Mesendoderm (in vitro differentiated cells): ENCODE measurements around the gene MLLT6.

ENCODE experiments used
- DNase-seq: peaks from one replicate; pipeline ENCODE4 v3.0.0; 2013
- H2AK5ac ChIP-seq: 2 replicates; pipeline ENCODE4 v1.6.1; 2013; ENCODE audit warnings: low read length, inconsistent platforms
- H2BK120ac ChIP-seq: 2 replicates; pipeline ENCODE4 v1.6.1; 2013; ENCODE audit warnings: low read depth, mild to moderate bottlenecking, low read length, moderate library complexity, mixed read lengths
- H2BK15ac ChIP-seq: replicated peaks from 2 replicates; pipeline ENCODE4 v1.6.1; 2013; ENCODE audit warnings: low read depth, mild to moderate bottlenecking, moderate library complexity
- H2BK5ac ChIP-seq: 2 replicates; pipeline ENCODE4 v1.6.1; 2013; ENCODE audit warnings: low read length, inconsistent platforms
- H3K18ac ChIP-seq: 2 replicates; pipeline ENCODE4 v1.6.1; 2013; ENCODE audit warnings: mild to moderate bottlenecking, low read length, mixed read lengths
- H3K23ac ChIP-seq: one replicate; pipeline ENCODE4 v1.6.1; 2013; ENCODE audit warnings: low read length
- H3K27ac ChIP-seq: 2 replicates; pipeline ENCODE4 v1.5.1; 2013; ENCODE audit warnings: low read depth, mild to moderate bottlenecking, inconsistent platforms, low read length, moderate library complexity
- H3K27me3 ChIP-seq: 2 replicates; pipeline ENCODE4 v1.6.1; 2013; ENCODE audit warnings: low read length, control low read depth, mild to moderate bottlenecking, inconsistent platforms; ENCODE audit not compliant: insufficient read depth, poor library complexity
- H3K36me3 ChIP-seq: 2 replicates; pipeline ENCODE4 v1.6.1; 2013; ENCODE audit warnings: low read length, inconsistent platforms; ENCODE audit not compliant: control insufficient read depth, insufficient read depth
- H3K4ac ChIP-seq: one replicate; pipeline ENCODE4 v1.6.1; 2013; ENCODE audit warnings: low read depth, mild to moderate bottlenecking, low read length, moderate library complexity
- H3K4me1 ChIP-seq: 2 replicates; pipeline ENCODE4 v1.6.1; 2013; ENCODE audit warnings: low read depth, low read length, inconsistent platforms; ENCODE audit not compliant: control insufficient read depth
- H3K4me2 ChIP-seq: 2 replicates; pipeline ENCODE4 v1.6.1; 2013; ENCODE audit warnings: low read length
- H3K4me3 ChIP-seq: 2 replicates; pipeline ENCODE4 v1.5.1; 2013; ENCODE audit warnings: mild to moderate bottlenecking, low read length
- H3K56ac ChIP-seq: one replicate; pipeline ENCODE4 v1.6.1; 2013; ENCODE audit warnings: low read length
- H3K79me1 ChIP-seq: 2 replicates; pipeline ENCODE4 v1.6.1; 2013; ENCODE audit warnings: low read length, inconsistent platforms
- H3K79me2 ChIP-seq: 2 replicates; pipeline ENCODE4 v1.6.1; 2013; ENCODE audit warnings: mild to moderate bottlenecking, low read length; ENCODE audit not compliant: control insufficient read depth, insufficient read depth
- H3K9ac ChIP-seq: 2 replicates; pipeline ENCODE4 v1.6.1; 2013; ENCODE audit warnings: low read length, inconsistent platforms
- H4K5ac ChIP-seq: one replicate; pipeline ENCODE4 v1.6.1; 2013; ENCODE audit warnings: low read length
- H4K8ac ChIP-seq: one replicate; pipeline ENCODE4 v1.6.1; 2013; ENCODE audit warnings: low read depth, mild to moderate bottlenecking, control low read depth, low read length, moderate library complexity
- whole genome bisulfite sequencing: extraction: QIAGEN DNeasy Blood & Tissue Kit; methylation state at CpG from one replicate; pipeline ENCODE4 v1.1.7; 2013; ENCODE audit warnings: low lambda C conversion rate, missing lambda C conversion rate; ENCODE audit not compliant: insufficient coverage; ENCODE audit errors: extremely low coverage; 5-methylcytosine and 5-hydroxymethylcytosine counted together

MLLT6 gene

GRCh38 chr17:38740044-38740443, 35.0 kb downstream of the MLLT6 start:
- Histone ChIP-seq H3K4ac (no peak overlapping the region), H2BK15ac (no peak overlapping the region), H3K18ac (no peak overlapping the region), H3K4me2 (no peak overlapping the region), H3K56ac (no peak overlapping the region), H2BK120ac (no peak overlapping the region), H3K27ac (no peak overlapping the region), H3K4me1 (peaks cover 4% of the 10 kb centered on the region), H2BK5ac (no peak overlapping the region), H4K5ac (no peak overlapping the region), H3K9ac (no peak overlapping the region), H2AK5ac (no peak overlapping the region), H3K79me1 (peaks cover 22% of the 10 kb centered on the region), H3K36me3 (peaks cover 14% of the 10 kb centered on the region), H4K8ac (no peak overlapping the region), H3K4me3 (no peak overlapping the region), H3K79me2 (peaks cover 50% of the 10 kb centered on the region), H3K27me3 (no peaks in the 10 kb centered on the region), H3K23ac (no peak overlapping the region)
- no CpG with 5 or more reads among the region's 19 CpGs for WGBS
- DNase-seq, result no peak

- H3K4me1 ChIP-seq, result peaks cover 8% of the 10 kb centered on the region
- H3K27ac ChIP-seq, result no peak overlapping the region
- H3K79me1 ChIP-seq, result peaks cover 22% of the 10 kb centered on the region
- H3K23ac ChIP-seq, result no peak overlapping the region
- no peak overlapping the region for H3K56ac ChIP-seq
- H3K9ac ChIP-seq, result no peak overlapping the region
- H3K4ac ChIP-seq, result no peak overlapping the region
- no peak overlapping the region for H2BK15ac ChIP-seq
- H2AK5ac ChIP-seq, result no peak overlapping the region
- WGBS, result no CpG with 5 or more reads among the region's 4 CpGs
- no peak overlapping the region for H4K8ac ChIP-seq
- H3K4me2 ChIP-seq, result no peak overlapping the region
- no peak overlapping the region for H4K5ac ChIP-seq
- no peak overlapping the region for H2BK5ac ChIP-seq
- no peak overlapping the region for H3K4me3 ChIP-seq
- H2BK120ac ChIP-seq, result no peak overlapping the region
- DNase-seq, result no peak
- H3K27me3 ChIP-seq, result no peaks in the 10 kb centered on the region
- H3K18ac ChIP-seq, result no peak overlapping the region
- peaks cover 12% of the 10 kb centered on the region for H3K36me3 ChIP-seq
- H3K79me2 ChIP-seq, result peaks cover 57% of the 10 kb centered on the region
These were observed 35.7 kb downstream of the MLLT6 start for GRCh38 chr17:38740806-38741205.

GRCh38 chr17:38741461-38741860, 36.4 kb downstream of the MLLT6 start:
- Histone ChIP-seq H4K8ac (no peak overlapping the region), H3K4me1 (peaks cover 14% of the 10 kb centered on the region), H2BK5ac (no peak overlapping the region), H3K18ac (no peak overlapping the region), H3K9ac (no peak overlapping the region), H3K56ac (no peak overlapping the region), H3K4me3 (no peak overlapping the region), H2BK15ac (no peak overlapping the region), H3K36me3 (peaks cover 10% of the 10 kb centered on the region), H2AK5ac (no peak overlapping the region), H3K79me2 (peaks cover 64% of the 10 kb centered on the region), H3K4me2 (no peak overlapping the region), H3K4ac (no peak overlapping the region), H3K27ac (no peak overlapping the region), H3K23ac (no peak overlapping the region), H3K27me3 (no peaks in the 10 kb centered on the region), H4K5ac (no peak overlapping the region), H3K79me1 (peaks cover 24% of the 10 kb centered on the region), H2BK120ac (no peak overlapping the region)
- DNase-seq, result no peak
- WGBS, result no CpG with 5 or more reads among the region's 5 CpGs

GRCh38 chr17:38741921-38742410, 36.9 kb downstream of the MLLT6 start:
- Histone ChIP-seq H2BK5ac (no peak overlapping the region), H3K18ac (no peak overlapping the region), H3K9ac (no peak overlapping the region), H3K27me3 (no peaks in the 10 kb centered on the region), H3K4me1 (peaks cover 14% of the 10 kb centered on the region), H3K36me3 (peaks cover 10% of the 10 kb centered on the region), H2BK15ac (no peak overlapping the region), H2AK5ac (no peak overlapping the region), H3K4ac (no peak overlapping the region), H3K79me1 (peaks cover 24% of the 10 kb centered on the region), H3K27ac (no peak overlapping the region), H4K5ac (no peak overlapping the region), H3K79me2 (peaks cover 69% of the 10 kb centered on the region), H3K4me3 (no peak overlapping the region), H3K4me2 (no peak overlapping the region), H3K23ac (no peak overlapping the region), H4K8ac (no peak overlapping the region), H3K56ac (no peak overlapping the region), H2BK120ac (no peak overlapping the region)
- no peak for DNase-seq
- WGBS, result no CpG with 5 or more reads among the region's 7 CpGs

- H3K27me3 ChIP-seq, result no peaks in the 10 kb centered on the region
- H3K4me3 ChIP-seq, result no peak overlapping the region
- DNase-seq, result no peak
- H3K27ac ChIP-seq, result no peak overlapping the region
- peaks cover 24% of the 10 kb centered on the region for H3K79me1 ChIP-seq
- H2AK5ac ChIP-seq, result no peak overlapping the region
- H2BK5ac ChIP-seq, result no peak overlapping the region
- H2BK15ac ChIP-seq, result no peak overlapping the region
- peaks cover 75% of the 10 kb centered on the region for H3K79me2 ChIP-seq
- H3K4ac ChIP-seq, result no peak overlapping the region
- no peak overlapping the region for H4K5ac ChIP-seq
- H3K4me2 ChIP-seq, result no peak overlapping the region
- H3K18ac ChIP-seq, result no peak overlapping the region
- H3K36me3 ChIP-seq, result peaks cover 10% of the 10 kb centered on the region
- H2BK120ac ChIP-seq, result no peak overlapping the region
- WGBS, result no CpG with 5 or more reads among the region's 22 CpGs
- H3K23ac ChIP-seq, result no peak overlapping the region
- H3K56ac ChIP-seq, result no peak overlapping the region
- no peak overlapping the region for H4K8ac ChIP-seq
- peaks cover 14% of the 10 kb centered on the region for H3K4me1 ChIP-seq
- no peak overlapping the region for H3K9ac ChIP-seq
These were observed 37.6 kb downstream of the MLLT6 start for GRCh38 chr17:38742411-38743308.
